Trophoblast cell (in vitro differentiated cells and primary cell): ENCODE data around the gene TMEM145.

Experiments
- DNase-seq, 2 donors: peaks; one replicate each; pipeline ENCODE4 v3.0.0-alpha.2; 2016
- H2AFZ ChIP-seq: 2 replicates; pipeline ENCODE4 v1.6.1; 2013; ENCODE audit warnings: low read length, moderate library complexity, mild to moderate bottlenecking; ENCODE audit not compliant: insufficient read depth, poor library complexity
- H2AK5ac ChIP-seq: 2 replicates; pipeline ENCODE4 v1.6.1; 2013; ENCODE audit warnings: mild to moderate bottlenecking, low read length
- H2BK120ac ChIP-seq: 2 replicates; pipeline ENCODE4 v1.6.1; 2013; ENCODE audit warnings: low read length, mild to moderate bottlenecking, moderate library complexity; ENCODE audit not compliant: insufficient read depth, poor library complexity
- H2BK12ac ChIP-seq: 2 replicates; pipeline ENCODE4 v1.6.1; 2013; ENCODE audit warnings: mild to moderate bottlenecking, low read length, moderate library complexity
- H2BK5ac ChIP-seq: 2 replicates; pipeline ENCODE4 v1.6.1; 2013; ENCODE audit warnings: low read length, low read depth, moderate library complexity, mild to moderate bottlenecking; ENCODE audit not compliant: poor library complexity
- H3K14ac ChIP-seq: 2 replicates; pipeline ENCODE4 v1.6.1; 2013; ENCODE audit warnings: mild to moderate bottlenecking, low read length
- H3K18ac ChIP-seq: 2 replicates; pipeline ENCODE4 v1.6.1; 2013; ENCODE audit warnings: mild to moderate bottlenecking, low read length
- H3K23ac ChIP-seq: 2 replicates; pipeline ENCODE4 v1.6.1; 2013; ENCODE audit warnings: low read length
- H3K27ac ChIP-seq: 2 replicates; pipeline ENCODE4 v1.5.1; 2013; ENCODE audit warnings: low read depth, mild to moderate bottlenecking, inconsistent platforms, low read length, moderate library complexity
- H3K27me3 ChIP-seq: 2 replicates; pipeline ENCODE4 v1.6.1; 2013; ENCODE audit warnings: inconsistent platforms, mild to moderate bottlenecking, low read length, moderate library complexity; ENCODE audit not compliant: insufficient read depth
- H3K36me3 ChIP-seq, 2 experiments: 1 replicate in 1 of 2; 2 replicates in 1 of 2; pipeline ENCODE4 v1.6.1; 2013; ENCODE audit warnings: low read length in 2 of 2, mild to moderate bottlenecking in 2 of 2, moderate library complexity in 1 of 2; ENCODE audit not compliant: insufficient read depth in 2 of 2, control insufficient read depth in 1 of 2
- H3K4ac ChIP-seq: 2 replicates; pipeline ENCODE4 v1.6.1; 2013; ENCODE audit warnings: low read depth, mild to moderate bottlenecking, low read length, moderate library complexity
- H3K4me1 ChIP-seq, 2 experiments: 1 replicate in 1 of 2; 2 replicates in 1 of 2; pipeline ENCODE4 v1.6.1; 2013; ENCODE audit warnings: low read length in 2 of 2, mild to moderate bottlenecking in 2 of 2, moderate library complexity in 1 of 2; ENCODE audit not compliant: insufficient read depth in 2 of 2, control insufficient read depth in 1 of 2
- H3K4me2 ChIP-seq: 2 replicates; pipeline ENCODE4 v1.6.1; 2013; ENCODE audit warnings: inconsistent platforms, mild to moderate bottlenecking, low read length, moderate library complexity
- H3K4me3 ChIP-seq: 2 replicates; pipeline ENCODE4 v1.5.1; 2013; ENCODE audit warnings: mild to moderate bottlenecking, low read depth, low read length, inconsistent platforms
- H3K79me1 ChIP-seq: one replicate; pipeline ENCODE4 v1.6.1; 2013; ENCODE audit warnings: low read length
- H3K79me2 ChIP-seq: 2 replicates; pipeline ENCODE4 v1.6.1; 2013; ENCODE audit warnings: low read length, mild to moderate bottlenecking; ENCODE audit not compliant: control insufficient read depth, insufficient read depth, poor library complexity
- H3K9ac ChIP-seq: 2 replicates; pipeline ENCODE4 v1.6.1; 2013; ENCODE audit warnings: mild to moderate bottlenecking, low read length
- H3K9me3 ChIP-seq: 2 replicates; pipeline ENCODE4 v1.6.1; 2013; ENCODE audit warnings: low read depth, mild to moderate bottlenecking, control low read depth, inconsistent platforms, low read length; ENCODE audit not compliant: insufficient read depth
- H4K12ac ChIP-seq: 2 replicates; pipeline ENCODE4 v1.6.1; 2013; ENCODE audit warnings: low read depth, mild to moderate bottlenecking, low read length, moderate library complexity
- H4K8ac ChIP-seq: 2 replicates; pipeline ENCODE4 v1.6.1; 2013; ENCODE audit warnings: low read depth, mild to moderate bottlenecking, low read length, moderate library complexity
- H4K91ac ChIP-seq: one replicate; pipeline ENCODE4 v1.6.1; 2013; ENCODE audit warnings: low read depth, mild to moderate bottlenecking, low read length, moderate library complexity
- WGBS: extraction: QIAGEN DNeasy Blood & Tissue Kit; methylation state at CpG from one replicate; pipeline ENCODE4 v1.1.7; 2013; ENCODE audit warnings: missing lambda C conversion rate; ENCODE audit not compliant: insufficient read length, insufficient coverage; ENCODE audit errors: extremely low coverage; 5-methylcytosine and 5-hydroxymethylcytosine counted together

Gene TMEM145

GRCh38 chr19:42324655-42325307, 11.7 kb downstream of the TMEM145 start:
- H2AK5ac ChIP-seq, result no peak overlapping the region

GRCh38 chr19:42325308-42325895, 12.3 kb downstream of the TMEM145 start, which contains the start of gene MEGF8:
TSS of gene MEGF8 (plus strand) at chr19:42325635. CDS start at chr19:42326244, 609 bp downstream.
- H3K27me3 ChIP-seq, result peaks cover 27% of the 10 kb centered on the region
- H3K9ac ChIP-seq, result peak within 1 kb of the TSS; percentile 86
- peak within 1 kb of the TSS; percentile 65 for H4K91ac ChIP-seq
- peak within 1 kb of the TSS; percentile 66 for H3K18ac ChIP-seq
- H3K9me3 ChIP-seq, result peaks cover 2% of the 10 kb centered on the region
- peak within 1 kb of the TSS; percentile 80 for H2AFZ ChIP-seq
- WGBS, result no CpG with 5 or more reads among the region's 45 CpGs
- H3K4me1 ChIP-seq, result peaks cover 5% of the 10 kb centered on the region in 2 experiments
- peaks cover 5% of the 10 kb centered on the region for H3K79me1 ChIP-seq
- H2BK120ac ChIP-seq, result peak within 1 kb of the TSS; percentile 10
- H2BK12ac ChIP-seq, result no peak within 1 kb of the TSS
- peak within 1 kb of the TSS; percentile 35 for H2AK5ac ChIP-seq
- peak within 1 kb of the TSS; percentile 93 for H4K8ac ChIP-seq
- peak within 1 kb of the TSS; percentile 77 for H3K4ac ChIP-seq
- peak within 1 kb of the TSS; percentile 52 for H2BK5ac ChIP-seq
- H3K4me2 ChIP-seq, result peak within 1 kb of the TSS; percentile 96
- H3K14ac ChIP-seq, result peak within 1 kb of the TSS; percentile 69
- H3K79me2 ChIP-seq, result peaks cover 3% of the 10 kb centered on the region
- peak within 1 kb of the TSS; percentile 85 for H3K4me3 ChIP-seq
- DNase-seq, result peak; percentile 99 to 100
- no peak within 1 kb of the TSS for H3K23ac ChIP-seq
- no peak within 1 kb of the TSS for H3K27ac ChIP-seq
- H3K36me3 ChIP-seq, result no peaks in the 10 kb centered on the region
- peak within 1 kb of the TSS; percentile 56 for H4K12ac ChIP-seq

More at GRCh38 chr19:42324655-42325307, 11.7 kb downstream of the TMEM145 start:
- H3K9me3 ChIP-seq, result peaks cover 2% of the 10 kb centered on the region
- H3K23ac ChIP-seq, result no peak overlapping the region
- no peak overlapping the region for H2BK5ac ChIP-seq
- H2BK120ac ChIP-seq, result no peak overlapping the region
- no peak overlapping the region for H3K18ac ChIP-seq
- no peak overlapping the region for H3K4ac ChIP-seq
- no peak overlapping the region for H3K27ac ChIP-seq
- H2AFZ ChIP-seq, result no peak overlapping the region
- no peaks in the 10 kb centered on the region for H3K36me3 ChIP-seq
- H3K9ac ChIP-seq, result no peak overlapping the region
- peaks cover 5% of the 10 kb centered on the region in 2 experiments for H3K4me1 ChIP-seq
- peak overlapping the region; percentile 9 for H3K4me2 ChIP-seq
- peaks cover 3% of the 10 kb centered on the region for H3K79me2 ChIP-seq
- peaks cover 27% of the 10 kb centered on the region for H3K27me3 ChIP-seq
- peak overlapping the region; percentile 4 for H4K8ac ChIP-seq
- H3K14ac ChIP-seq, result no peak overlapping the region
- no peak overlapping the region for H3K4me3 ChIP-seq
- H4K12ac ChIP-seq, result peak overlapping the region; percentile 32
- no peak for DNase-seq
- H3K79me1 ChIP-seq, result peaks cover 5% of the 10 kb centered on the region
- WGBS, result no CpG with 5 or more reads among the region's 38 CpGs
- no peak overlapping the region for H2BK12ac ChIP-seq
- H4K91ac ChIP-seq, result no peak overlapping the region

GRCh38 chr19:42325896-42326771, 13.0 kb downstream of the TMEM145 start:
- Histone ChIP-seq H2BK12ac (no peak overlapping the region), H3K4me2 (peak overlapping the region; percentile 96), H3K14ac (peak overlapping the region; percentile 69), H3K9me3 (peaks cover 2% of the 10 kb centered on the region), H2AK5ac (peak overlapping the region; percentile 35), H3K27me3 (peaks cover 27% of the 10 kb centered on the region), H2BK5ac (peak overlapping the region; percentile 52), H4K8ac (peak overlapping the region; percentile 93), H2BK120ac (peak overlapping the region; percentile 10), H3K79me1 (peaks cover 5% of the 10 kb centered on the region), H3K36me3 (no peaks in the 10 kb centered on the region), H4K91ac (peak overlapping the region; percentile 65), H3K4me3 (peak overlapping the region; percentile 85), H3K23ac (no peak overlapping the region), H3K4ac (peak overlapping the region; percentile 77), H3K79me2 (peaks cover 3% of the 10 kb centered on the region), H2AFZ (peak overlapping the region; percentile 80), H3K18ac (peak overlapping the region; percentile 66), H3K4me1 (peaks cover 5% of the 10 kb centered on the region in 2 experiments), H4K12ac (peak overlapping the region; percentile 56), H3K27ac (no peak overlapping the region), H3K9ac (peak overlapping the region; percentile 86)
- no peak for DNase-seq
- WGBS, result no CpG with 5 or more reads among the region's 37 CpGs

GRCh38 chr19:42326969-42327368, 13.9 kb downstream of the TMEM145 start:
- peaks cover 3% of the 10 kb centered on the region for H3K79me2 ChIP-seq
- no peak overlapping the region for H2AK5ac ChIP-seq
- no peak overlapping the region for H2BK12ac ChIP-seq
- no peak overlapping the region for H3K18ac ChIP-seq
- DNase-seq, result no peak
- H4K8ac ChIP-seq, result no peak overlapping the region
- H3K4me2 ChIP-seq, result no peak overlapping the region
- peaks cover 5% of the 10 kb centered on the region for H3K79me1 ChIP-seq
- peaks cover 5% of the 10 kb centered on the region in 2 experiments for H3K4me1 ChIP-seq
- no peak overlapping the region for H3K9ac ChIP-seq
- no peak overlapping the region for H3K4ac ChIP-seq
- no peaks in the 10 kb centered on the region for H3K36me3 ChIP-seq
- no peak overlapping the region for H4K91ac ChIP-seq
- no peak overlapping the region for H2BK120ac ChIP-seq
- H3K14ac ChIP-seq, result no peak overlapping the region
- H3K9me3 ChIP-seq, result peaks cover 2% of the 10 kb centered on the region
- H3K27ac ChIP-seq, result no peak overlapping the region
- no peak overlapping the region for H2AFZ ChIP-seq
- H4K12ac ChIP-seq, result no peak overlapping the region
- H3K27me3 ChIP-seq, result peaks cover 23% of the 10 kb centered on the region
- no peak overlapping the region for H3K4me3 ChIP-seq
- no peak overlapping the region for H3K23ac ChIP-seq
- H2BK5ac ChIP-seq, result no peak overlapping the region
